ENCODE data around the gene ECT2.

Gene ECT2

DNA sequence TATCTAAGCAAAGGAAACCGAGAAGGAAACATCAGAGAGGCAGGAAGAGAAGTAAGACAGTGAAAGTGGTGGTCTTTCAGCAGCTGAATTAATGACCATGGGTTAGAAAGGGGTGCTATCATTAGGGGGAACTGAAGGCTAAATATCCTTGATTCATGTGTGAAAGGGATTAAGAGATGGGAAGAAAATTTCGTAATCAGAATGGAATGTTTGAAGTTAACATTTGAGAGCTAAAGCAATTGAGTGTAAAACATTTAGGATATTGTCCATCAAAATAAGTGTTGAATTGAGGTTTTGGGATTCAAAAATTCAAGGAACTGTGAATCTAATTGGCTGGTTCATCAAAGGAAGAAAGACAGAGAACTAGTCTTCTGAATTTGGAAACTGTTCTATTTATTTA, 4.1 kb upstream of the ECT2 start:
- Histone ChIP-seq H3K27ac (replicated peaks) (no peak overlapping the region), H3K4me3 (replicated peaks; ENCODE audit: insufficient read depth, low read length) (no peak overlapping the region)

DNA sequence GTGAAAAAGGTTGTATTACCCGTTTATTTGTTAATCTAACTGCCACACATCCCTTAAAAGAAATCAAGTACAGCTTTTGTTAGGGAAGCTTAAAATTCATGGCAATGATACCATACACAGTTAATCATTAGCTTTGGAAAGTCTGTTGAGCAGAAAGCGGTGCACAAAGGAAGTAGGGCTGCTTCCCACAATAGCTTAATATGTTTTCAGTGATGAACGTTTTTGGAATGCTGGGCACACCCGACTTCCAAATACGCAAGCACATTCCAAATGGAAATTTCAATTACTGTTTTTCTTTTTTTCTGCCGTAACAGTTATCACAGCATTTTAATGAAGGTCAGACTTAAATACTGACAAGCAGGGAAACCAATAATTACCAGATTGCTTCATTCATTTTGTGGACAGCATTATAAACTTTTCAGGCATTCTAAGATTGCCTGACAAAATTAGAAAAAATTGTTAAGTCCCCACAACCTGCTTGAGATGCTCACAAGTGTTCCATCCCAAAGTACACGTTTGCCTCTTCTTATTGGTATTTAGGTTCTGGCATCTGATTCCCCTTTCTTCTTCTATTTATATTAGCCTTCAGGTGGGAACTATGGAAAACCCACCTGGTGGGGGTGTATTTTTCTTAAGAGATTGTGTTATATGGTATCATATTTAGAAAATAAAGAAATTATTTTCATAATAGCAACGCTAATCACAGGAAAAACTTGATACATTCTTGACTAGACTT, 1.1 kb upstream of the ECT2 start:
- no peaks in the 10 kb centered on the region for H3K27me3 ChIP-seq (ENCODE audit: insufficient read depth, poor library complexity, severe bottlenecking)
- DNase-seq (ENCODE audit: low read depth in 1 of 2, low spot score in 1 of 2): no peak
- H3K4me3 ChIP-seq (replicated peaks; ENCODE audit: insufficient read depth, low read length): no peak overlapping the region
- TF ChIP-seq, protein P1, sequence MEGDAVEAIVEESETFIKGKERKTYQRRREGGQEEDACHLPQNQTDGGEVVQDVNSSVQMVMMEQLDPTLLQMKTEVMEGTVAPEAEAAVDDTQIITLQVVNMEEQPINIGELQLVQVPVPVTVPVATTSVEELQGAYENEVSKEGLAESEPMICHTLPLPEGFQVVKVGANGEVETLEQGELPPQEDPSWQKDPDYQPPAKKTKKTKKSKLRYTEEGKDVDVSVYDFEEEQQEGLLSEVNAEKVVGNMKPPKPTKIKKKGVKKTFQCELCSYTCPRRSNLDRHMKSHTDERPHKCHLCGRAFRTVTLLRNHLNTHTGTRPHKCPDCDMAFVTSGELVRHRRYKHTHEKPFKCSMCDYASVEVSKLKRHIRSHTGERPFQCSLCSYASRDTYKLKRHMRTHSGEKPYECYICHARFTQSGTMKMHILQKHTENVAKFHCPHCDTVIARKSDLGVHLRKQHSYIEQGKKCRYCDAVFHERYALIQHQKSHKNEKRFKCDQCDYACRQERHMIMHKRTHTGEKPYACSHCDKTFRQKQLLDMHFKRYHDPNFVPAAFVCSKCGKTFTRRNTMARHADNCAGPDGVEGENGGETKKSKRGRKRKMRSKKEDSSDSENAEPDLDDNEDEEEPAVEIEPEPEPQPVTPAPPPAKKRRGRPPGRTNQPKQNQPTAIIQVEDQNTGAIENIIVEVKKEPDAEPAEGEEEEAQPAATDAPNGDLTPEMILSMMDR (IDR thresholded peaks at IDR 0.05; ENCODE audit: insufficient read depth, low read length): no peak
- TF ChIP-seq POLR2AphosphoS5 (IDR thresholded peaks at IDR 0.05; ENCODE audit: low read depth) (no peak), SPI1 (IDR thresholded peaks at IDR 0.05; ENCODE audit: borderline replicate concordance, low read depth) (no peak), GABPA (IDR thresholded peaks at IDR 0.05; ENCODE audit: low read depth) (no peak)
- TF ChIP-seq, protein P2, sequence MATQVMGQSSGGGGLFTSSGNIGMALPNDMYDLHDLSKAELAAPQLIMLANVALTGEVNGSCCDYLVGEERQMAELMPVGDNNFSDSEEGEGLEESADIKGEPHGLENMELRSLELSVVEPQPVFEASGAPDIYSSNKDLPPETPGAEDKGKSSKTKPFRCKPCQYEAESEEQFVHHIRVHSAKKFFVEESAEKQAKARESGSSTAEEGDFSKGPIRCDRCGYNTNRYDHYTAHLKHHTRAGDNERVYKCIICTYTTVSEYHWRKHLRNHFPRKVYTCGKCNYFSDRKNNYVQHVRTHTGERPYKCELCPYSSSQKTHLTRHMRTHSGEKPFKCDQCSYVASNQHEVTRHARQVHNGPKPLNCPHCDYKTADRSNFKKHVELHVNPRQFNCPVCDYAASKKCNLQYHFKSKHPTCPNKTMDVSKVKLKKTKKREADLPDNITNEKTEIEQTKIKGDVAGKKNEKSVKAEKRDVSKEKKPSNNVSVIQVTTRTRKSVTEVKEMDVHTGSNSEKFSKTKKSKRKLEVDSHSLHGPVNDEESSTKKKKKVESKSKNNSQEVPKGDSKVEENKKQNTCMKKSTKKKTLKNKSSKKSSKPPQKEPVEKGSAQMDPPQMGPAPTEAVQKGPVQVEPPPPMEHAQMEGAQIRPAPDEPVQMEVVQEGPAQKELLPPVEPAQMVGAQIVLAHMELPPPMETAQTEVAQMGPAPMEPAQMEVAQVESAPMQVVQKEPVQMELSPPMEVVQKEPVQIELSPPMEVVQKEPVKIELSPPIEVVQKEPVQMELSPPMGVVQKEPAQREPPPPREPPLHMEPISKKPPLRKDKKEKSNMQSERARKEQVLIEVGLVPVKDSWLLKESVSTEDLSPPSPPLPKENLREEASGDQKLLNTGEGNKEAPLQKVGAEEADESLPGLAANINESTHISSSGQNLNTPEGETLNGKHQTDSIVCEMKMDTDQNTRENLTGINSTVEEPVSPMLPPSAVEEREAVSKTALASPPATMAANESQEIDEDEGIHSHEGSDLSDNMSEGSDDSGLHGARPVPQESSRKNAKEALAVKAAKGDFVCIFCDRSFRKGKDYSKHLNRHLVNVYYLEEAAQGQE (IDR thresholded peaks at IDR 0.05; ENCODE audit: insufficient replicate concordance, low read depth): no peak
- H3K27ac ChIP-seq (replicated peaks): peak overlapping the region; percentile 93; the same call in 1 of the 2 replicates

More for the DNA sequence above, 4.1 kb upstream of the ECT2 start:
- no peaks in the 10 kb centered on the region for H3K27me3 ChIP-seq (ENCODE audit: insufficient read depth, poor library complexity, severe bottlenecking)
- no peak for DNase-seq (ENCODE audit: low read depth in 1 of 2, low spot score in 1 of 2)
- TF ChIP-seq GABPA (IDR thresholded peaks at IDR 0.05; ENCODE audit: low read depth) (no peak), SPI1 (IDR thresholded peaks at IDR 0.05; ENCODE audit: borderline replicate concordance, low read depth) (no peak), POLR2AphosphoS5 (IDR thresholded peaks at IDR 0.05; ENCODE audit: low read depth) (no peak)
- TF ChIP-seq, protein P1 (IDR thresholded peaks at IDR 0.05; ENCODE audit: insufficient read depth, low read length): no peak
- TF ChIP-seq, protein P2 (IDR thresholded peaks at IDR 0.05; ENCODE audit: insufficient replicate concordance, low read depth): no peak

DNA sequence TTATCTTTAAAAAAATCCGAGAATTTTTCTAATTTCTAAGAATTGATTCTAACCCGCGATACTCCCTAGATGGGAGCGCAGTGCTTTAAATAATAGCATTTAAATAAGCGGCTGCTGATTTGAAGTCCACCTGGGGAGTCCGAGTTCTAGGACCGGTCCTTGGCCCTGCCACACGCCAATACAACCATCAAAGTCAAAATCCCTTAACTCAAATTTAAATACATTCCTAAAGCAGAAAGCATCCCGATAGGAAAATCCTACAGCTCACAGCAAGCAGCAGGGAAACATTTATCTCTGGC, 508 bp upstream of the ECT2 start:
- no peaks in the 10 kb centered on the region for H3K27me3 ChIP-seq (ENCODE audit: insufficient read depth, poor library complexity, severe bottlenecking)
- TF ChIP-seq, protein P2 (IDR thresholded peaks at IDR 0.05; ENCODE audit: insufficient replicate concordance, low read depth): no peak
- TF ChIP-seq POLR2AphosphoS5 (IDR thresholded peaks at IDR 0.05; ENCODE audit: low read depth): no peak
- no peak for TF ChIP-seq SPI1 (IDR thresholded peaks at IDR 0.05; ENCODE audit: borderline replicate concordance, low read depth)
- TF ChIP-seq GABPA (IDR thresholded peaks at IDR 0.05; ENCODE audit: low read depth): no peak
- TF ChIP-seq, protein P1 (IDR thresholded peaks at IDR 0.05; ENCODE audit: insufficient read depth, low read length): no peak
- H3K27ac ChIP-seq (replicated peaks): peak overlapping the region; percentile 93
- H3K4me3 ChIP-seq (replicated peaks; ENCODE audit: insufficient read depth, low read length): peak overlapping the region; percentile 26
- DNase-seq (ENCODE audit: low read depth in 1 of 2, low spot score in 1 of 2): no peak
